SK-N-SH treated with all-trans-retinoic acid at 6 μM for 48 hours (cell line): Measurements from ENCODE around the gene ACO1.

ENCODE experiments used
- ATAC-seq: fragments of 200-7000 bp; cut with Tn5 transposase; 3 replicates; pipeline ENCODE4 v1.9.1; 2020; ENCODE audit warnings: mild to moderate bottlenecking, moderate library complexity
- ARNTL ChIP-seq: fragments of 450-650 bp; formaldehyde crosslinking; IDR thresholded peaks from 2 replicates; pipeline ENCODE4 v1.5.0; 2020; ENCODE audit warnings: low read depth, mild to moderate bottlenecking, moderate library complexity, borderline replicate concordance
- BACH2 ChIP-seq: fragments of 250-450 bp; sonication (Bioruptor Pico); IDR thresholded peaks from 2 replicates; pipeline ENCODE4 v1.9.0; 2021; ENCODE audit warnings: mild to moderate bottlenecking, borderline replicate concordance
- CREB5 ChIP-seq: fragments of 250-450 bp; sonication (Bioruptor Pico); IDR thresholded peaks from 2 replicates; pipeline ENCODE4 v1.5.1; 2020; ENCODE audit warnings: low read depth, mild to moderate bottlenecking, moderate library complexity
- GLIS3 ChIP-seq: fragments of 250-450 bp; sonication (Bioruptor Pico); IDR thresholded peaks from 2 replicates; pipeline ENCODE4 v1.5.0; 2020; ENCODE audit warnings: mild to moderate bottlenecking, moderate library complexity
- ISL1 ChIP-seq: fragments of 250-450 bp; sonication (Bioruptor Pico); IDR thresholded peaks from 2 replicates; pipeline ENCODE4 v2.1.2; 2022; ENCODE audit warnings: mild to moderate bottlenecking, moderate library complexity
- OSR1 ChIP-seq: fragments of 250-450 bp; sonication (Bioruptor Pico); IDR thresholded peaks from 2 replicates; pipeline ENCODE4 v1.8.0; 2022; ENCODE audit warnings: moderate library complexity, mild to moderate bottlenecking, inconsistent platforms
- PPARA ChIP-seq: fragments of 250-450 bp; sonication (Bioruptor Pico); IDR thresholded peaks from 2 replicates; pipeline ENCODE4 v1.5.0; 2020; ENCODE audit warnings: mild to moderate bottlenecking, borderline replicate concordance
- RARB ChIP-seq: fragments of 250-450 bp; sonication (Bioruptor Pico); IDR thresholded peaks from 2 replicates; pipeline ENCODE4 v1.8.0; 2021; ENCODE audit warnings: mild to moderate bottlenecking, moderate library complexity
- SNAI2 ChIP-seq: fragments of 250-450 bp; sonication (Bioruptor Pico); IDR thresholded peaks from 2 replicates; pipeline ENCODE4 v1.5.0; 2020; ENCODE audit warnings: mild to moderate bottlenecking, moderate library complexity
- TOX ChIP-seq: fragments of 250-450 bp; sonication (Bioruptor Pico); IDR thresholded peaks from 2 replicates; pipeline ENCODE4 v1.8.0; 2021; ENCODE audit warnings: mild to moderate bottlenecking, moderate library complexity, borderline replicate concordance
- TSHZ2 ChIP-seq: fragments of 250-450 bp; sonication (Bioruptor Pico); IDR thresholded peaks from 2 replicates; pipeline ENCODE4 v1.5.0; 2020; ENCODE audit warnings: mild to moderate bottlenecking, moderate library complexity
- ZC3H10 ChIP-seq: fragments of 250-450 bp; sonication (Bioruptor Pico); IDR thresholded peaks from 2 replicates; pipeline ENCODE4 v1.5.1; 2021; ENCODE audit warnings: mild to moderate bottlenecking, moderate library complexity
- ZFP3 ChIP-seq: fragments of 250-450 bp; sonication (Bioruptor Pico); IDR thresholded peaks from 2 replicates; pipeline ENCODE4 v1.5.0; 2020; ENCODE audit warnings: mild to moderate bottlenecking, moderate library complexity
- ZFP30 ChIP-seq: fragments of 450-650 bp; formaldehyde crosslinking; IDR thresholded peaks from 2 replicates; pipeline ENCODE4 v1.5.0; 2022; ENCODE audit warnings: mild to moderate bottlenecking, moderate library complexity
- ZNF70 ChIP-seq: fragments of 450-650 bp; formaldehyde crosslinking; IDR thresholded peaks from 2 replicates; pipeline ENCODE4 v1.5.0; 2020; ENCODE audit warnings: mild to moderate bottlenecking, moderate library complexity
- ZNF8 ChIP-seq: fragments of 450-650 bp; formaldehyde crosslinking; IDR thresholded peaks from 2 replicates; pipeline ENCODE4 v1.5.0; 2020; ENCODE audit warnings: mild to moderate bottlenecking, moderate library complexity
- TF ChIP-seq, protein P1 (sequence below): fragments of 250-450 bp; sonication (Bioruptor Pico); IDR thresholded peaks from 2 replicates; pipeline ENCODE4 v1.8.0; 2020; ENCODE audit warnings: mild to moderate bottlenecking, moderate library complexity, borderline replicate concordance
- TF ChIP-seq, protein P2 (sequence below): fragments of 250-450 bp; sonication (Bioruptor Pico); IDR thresholded peaks from 2 replicates; pipeline ENCODE4 v1.8.0; 2021; ENCODE audit warnings: low read depth, mild to moderate bottlenecking, moderate library complexity, borderline replicate concordance

Gene ACO1

DNA sequence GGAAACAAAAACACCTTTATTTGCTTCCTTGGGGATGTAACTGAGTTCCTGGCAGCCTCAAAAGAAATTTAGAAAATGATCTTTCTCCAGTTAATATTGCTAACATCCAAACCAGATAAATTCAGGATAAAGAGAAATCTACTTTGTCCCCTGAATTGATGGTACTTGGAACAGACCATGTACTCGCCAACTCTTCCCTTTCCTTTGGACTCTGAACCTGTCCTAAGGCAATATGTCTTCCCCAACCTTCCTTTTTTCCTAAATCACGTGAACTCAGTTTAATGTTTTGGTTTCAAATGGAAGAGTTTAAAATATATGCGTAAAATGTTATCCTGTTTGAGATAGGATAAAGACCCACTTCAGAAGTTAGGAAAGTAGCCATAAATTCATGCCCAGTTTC lies 28.0 kb downstream of the ACO1 start:
- ATAC-seq, result no peak
- TF ChIP-seq ZNF8 (CRISPR knock-in tag), result no peak
- no peak for TF ChIP-seq OSR1 (CRISPR knock-in tag)
- no peak for TF ChIP-seq ZFP30 (CRISPR knock-in tag)
- no peak for TF ChIP-seq ZFP3 (CRISPR knock-in tag)
- no peak for TF ChIP-seq ISL1 (CRISPR knock-in tag)
- TF ChIP-seq, protein P1, sequence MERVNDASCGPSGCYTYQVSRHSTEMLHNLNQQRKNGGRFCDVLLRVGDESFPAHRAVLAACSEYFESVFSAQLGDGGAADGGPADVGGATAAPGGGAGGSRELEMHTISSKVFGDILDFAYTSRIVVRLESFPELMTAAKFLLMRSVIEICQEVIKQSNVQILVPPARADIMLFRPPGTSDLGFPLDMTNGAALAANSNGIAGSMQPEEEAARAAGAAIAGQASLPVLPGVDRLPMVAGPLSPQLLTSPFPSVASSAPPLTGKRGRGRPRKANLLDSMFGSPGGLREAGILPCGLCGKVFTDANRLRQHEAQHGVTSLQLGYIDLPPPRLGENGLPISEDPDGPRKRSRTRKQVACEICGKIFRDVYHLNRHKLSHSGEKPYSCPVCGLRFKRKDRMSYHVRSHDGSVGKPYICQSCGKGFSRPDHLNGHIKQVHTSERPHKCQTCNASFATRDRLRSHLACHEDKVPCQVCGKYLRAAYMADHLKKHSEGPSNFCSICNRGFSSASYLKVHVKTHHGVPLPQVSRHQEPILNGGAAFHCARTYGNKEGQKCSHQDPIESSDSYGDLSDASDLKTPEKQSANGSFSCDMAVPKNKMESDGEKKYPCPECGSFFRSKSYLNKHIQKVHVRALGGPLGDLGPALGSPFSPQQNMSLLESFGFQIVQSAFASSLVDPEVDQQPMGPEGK (CRISPR knock-in tag), result no peak
- TF ChIP-seq ARNTL (CRISPR knock-in tag), result no peak
- no peak for TF ChIP-seq SNAI2 (CRISPR knock-in tag)
- no peak for TF ChIP-seq BACH2 (CRISPR knock-in tag)
- no peak for TF ChIP-seq CREB5 (CRISPR knock-in tag)
- no peak for TF ChIP-seq RARB (CRISPR knock-in tag)
- TF ChIP-seq TOX (CRISPR knock-in tag), result no peak
- TF ChIP-seq ZC3H10 (CRISPR knock-in tag), result no peak
- no peak for TF ChIP-seq TSHZ2 (CRISPR knock-in tag)
- TF ChIP-seq, protein P2, sequence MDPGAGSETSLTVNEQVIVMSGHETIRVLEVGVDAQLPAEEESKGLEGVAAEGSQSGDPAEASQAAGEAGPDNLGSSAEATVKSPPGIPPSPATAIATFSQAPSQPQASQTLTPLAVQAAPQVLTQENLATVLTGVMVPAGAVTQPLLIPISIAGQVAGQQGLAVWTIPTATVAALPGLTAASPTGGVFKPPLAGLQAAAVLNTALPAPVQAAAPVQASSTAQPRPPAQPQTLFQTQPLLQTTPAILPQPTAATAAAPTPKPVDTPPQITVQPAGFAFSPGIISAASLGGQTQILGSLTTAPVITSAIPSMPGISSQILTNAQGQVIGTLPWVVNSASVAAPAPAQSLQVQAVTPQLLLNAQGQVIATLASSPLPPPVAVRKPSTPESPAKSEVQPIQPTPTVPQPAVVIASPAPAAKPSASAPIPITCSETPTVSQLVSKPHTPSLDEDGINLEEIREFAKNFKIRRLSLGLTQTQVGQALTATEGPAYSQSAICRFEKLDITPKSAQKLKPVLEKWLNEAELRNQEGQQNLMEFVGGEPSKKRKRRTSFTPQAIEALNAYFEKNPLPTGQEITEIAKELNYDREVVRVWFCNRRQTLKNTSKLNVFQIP (CRISPR knock-in tag), result no peak
- no peak for TF ChIP-seq PPARA

GRCh38 chr9:32413424-32413823 lies 29.0 kb downstream of the ACO1 start:
- TF ChIP-seq GLIS3 (CRISPR knock-in tag), result no peak
- TF ChIP-seq ZFP3 (CRISPR knock-in tag), result no peak
- TF ChIP-seq ISL1 (CRISPR knock-in tag), result no peak
- TF ChIP-seq ZNF70 (CRISPR knock-in tag), result no peak
- no peak for TF ChIP-seq TSHZ2 (CRISPR knock-in tag)
- TF ChIP-seq, protein P1 (CRISPR knock-in tag), result no peak
- TF ChIP-seq OSR1 (CRISPR knock-in tag), result no peak
- TF ChIP-seq SNAI2 (CRISPR knock-in tag), result no peak
- TF ChIP-seq CREB5 (CRISPR knock-in tag), result no peak
- no peak for TF ChIP-seq ZFP30 (CRISPR knock-in tag)
- TF ChIP-seq PPARA, result no peak
- TF ChIP-seq ZNF8 (CRISPR knock-in tag), result no peak
- TF ChIP-seq ARNTL (CRISPR knock-in tag), result no peak
- TF ChIP-seq, all 23 proteins: peak for 0
- ATAC-seq, result no peak
